MCF 10A (cell line): Measurements from ENCODE around the gene HS6ST2. TPM values are rescaled to one million over a fixed set of nuclear protein-coding genes. Genes with fewer than 3 reads are reported as not detected.
"Not testable (repeated sequence)": the region's sequence is repeated elsewhere in the genome, so short reads cannot be mapped to it uniquely, and the experiment has no call there.

Experiments
- BruUV-seq: library from RNA; stranded (reverse); fragments of 400-500 nt; replicated peaks from 2 replicates; lab custom pipeline; 2021; lab: Mats Ljungman, UMichigan
- CTCF ChIA-PET: fragments of 300-600 bp; sonication (Branson Sonifier 250); formaldehyde crosslinking; extraction: SDS; loops from one replicate; lab custom pipeline; 2021; ENCODE audit warnings: antibody characterized with exemption, inconsistent platforms; lab: Yijun Ruan, JAX
- POLR2A ChIA-PET: fragments of 300-600, 350-650 bp; sonication (Branson Sonifier 250); formaldehyde crosslinking; extraction: SDS; loops from one replicate; lab custom pipeline; 2020; ENCODE audit warnings: antibody characterized with exemption, inconsistent platforms; lab: Yijun Ruan, JAX
- DNase-seq: peaks from one replicate; pipeline ENCODE4 v3.0.0-alpha.2; 2018; ENCODE audit not compliant: unreplicated experiment
- H3K27ac Mint-ChIP-seq: one replicate; pipeline ENCODE4 v1.8.0; 2022; ENCODE audit warnings: mild to moderate bottlenecking, low read depth, mixed read lengths; ENCODE audit not compliant: unreplicated experiment
- H3K27me3 Mint-ChIP-seq: one replicate; pipeline ENCODE4 v1.8.0; 2022; ENCODE audit warnings: mixed read lengths; ENCODE audit not compliant: insufficient read depth, unreplicated experiment
- H3K36me3 Mint-ChIP-seq: one replicate; pipeline ENCODE4 v1.8.0; 2022; ENCODE audit warnings: mild to moderate bottlenecking, moderate library complexity, mixed read lengths; ENCODE audit not compliant: insufficient read depth, unreplicated experiment
- H3K4me1 Mint-ChIP-seq: one replicate; pipeline ENCODE4 v1.8.0; 2022; ENCODE audit warnings: mixed read lengths; ENCODE audit not compliant: insufficient read depth, unreplicated experiment
- H3K4me3 Mint-ChIP-seq: one replicate; pipeline ENCODE4 v1.8.0; 2022; ENCODE audit warnings: mild to moderate bottlenecking, moderate library complexity, mixed read lengths; ENCODE audit not compliant: unreplicated experiment
- H3K9me3 Mint-ChIP-seq: one replicate; pipeline ENCODE4 v1.8.0; 2022; ENCODE audit warnings: mixed read lengths; ENCODE audit not compliant: unreplicated experiment
- CTCF ChIP-seq: fragments of 200-600 bp; IDR thresholded peaks from one replicate; pipeline ENCODE4 v1.8.0; 2022; ENCODE audit warnings: antibody characterized with exemption, mild to moderate bottlenecking; ENCODE audit not compliant: unreplicated experiment
- intact Hi-C: fragments of 100-400 bp; cut with micrococcal nuclease; formaldehyde crosslinking; loops from 2 replicates; pipeline ENCODE4 v1.14.1; 2022
- total RNA-seq: library from RNA; stranded (reverse); gene quantifications from 2 replicates; pipeline ENCODE4 v1.2.3, GENCODE V29; 2022

HS6ST2 gene
- total RNA-seq, 1 experiment from 2014 or later: 26.1 TPM

- TF ChIP-seq CTCF: no peak
- Mint-ChIP-seq H3K4me3 (no peak overlapping the region), H3K9me3 (peaks cover 18% of the 10 kb centered on the region), H3K27ac (no peak overlapping the region), H3K4me1 (no peaks in the 10 kb centered on the region), H3K27me3 (peaks cover 18% of the 10 kb centered on the region), H3K36me3 (peaks cover 4% of the 10 kb centered on the region)
- ChIA-PET POLR2A (interaction anchor here (0.7 kb wide), 1 partner anchor 11 kb away, joined by 3 read pairs; no protein-coding TSS in a partner anchor), CTCF (no interaction called here)
- intact Hi-C loops: no loop called here
- BruUV-seq: no TSS peak
- no peak for DNase-seq
Observed at GRCh38 chrX:132887569-132887968, 70.9 kb downstream of the HS6ST2 start.

GRCh38 chrX:132883358-132883915 lies 75.0 kb downstream of the HS6ST2 start:
- TF ChIP-seq CTCF: no peak
- no TSS peak for BruUV-seq
- H3K9me3 Mint-ChIP-seq: peaks cover 8% of the 10 kb centered on the region
- H3K36me3 Mint-ChIP-seq: peaks cover 4% of the 10 kb centered on the region
- CTCF ChIA-PET: no interaction called here
- DNase-seq: no peak
- intact Hi-C loops: no loop called here
- H3K27ac Mint-ChIP-seq: no peak overlapping the region
- no peaks in the 10 kb centered on the region for H3K4me1 Mint-ChIP-seq
- POLR2A ChIA-PET: no interaction called here
- no peak overlapping the region for H3K4me3 Mint-ChIP-seq
- H3K27me3 Mint-ChIP-seq: peaks cover 18% of the 10 kb centered on the region

GRCh38 chrX:132880753-132881152 lies 77.7 kb downstream of the HS6ST2 start:
- H3K9me3 Mint-ChIP-seq, H3K27ac Mint-ChIP-seq, POLR2A ChIA-PET, H3K4me3 Mint-ChIP-seq, BruUV-seq, DNase-seq, intact Hi-C loops, H3K36me3 Mint-ChIP-seq, CTCF ChIA-PET: not testable (repeated sequence)
- Mint-ChIP-seq H3K4me1 (peaks cover 10% of the 10 kb centered on the region), H3K27me3 (peaks cover 33% of the 10 kb centered on the region)

- no peaks in the 10 kb centered on the region for H3K9me3 Mint-ChIP-seq
- H3K4me3 Mint-ChIP-seq: no peak overlapping the region
- no peaks in the 10 kb centered on the region for H3K36me3 Mint-ChIP-seq
- no peak for DNase-seq
- no peak for TF ChIP-seq CTCF
- intact Hi-C loops: no loop called here
- CTCF ChIA-PET: interaction anchor here (0.6 to 1.0 kb wide), 5 partner anchors 16 to 1304 kb away, joined by 3 to 4 read pairs (median 3); no protein-coding TSS in a partner anchor
- POLR2A ChIA-PET: interaction anchor here (0.6 kb wide), 1 partner anchor 79 kb away, joined by 3 read pairs; no protein-coding TSS in a partner anchor
- H3K27me3 Mint-ChIP-seq: peaks cover 26% of the 10 kb centered on the region
- H3K27ac Mint-ChIP-seq: no peak overlapping the region
- H3K4me1 Mint-ChIP-seq: peaks cover 14% of the 10 kb centered on the region
- BruUV-seq: no TSS peak
Observed at GRCh38 chrX:132877954-132878536, 80.4 kb downstream of the HS6ST2 start.
